Lung (tissue), 12 donors: ENCODE data around the gene NCAPG. TPM values are rescaled to one million over a fixed set of nuclear protein-coding genes. Genes with fewer than 3 reads are reported as not detected.

ENCODE experiments used
- ATAC-seq: fragments of 200-7000 bp; cut with Tn5 transposase; one replicate; pipeline ENCODE4 v1.9.1; 2020; ENCODE audit warnings: moderate number of reproducible peaks; ENCODE audit not compliant: insufficient read depth, low FRiP score
- DNase-seq, 3 donors: peaks; one replicate each; pipeline ENCODE4 v3.0.0-alpha.2; 2013 to 2017
- H3K27ac ChIP-seq, 2 donors: one replicate each; pipeline ENCODE4 v1.5.1; 2013; ENCODE audit warnings: mild to moderate bottlenecking in 2 of 2, moderate library complexity in 2 of 2, control low read depth in 1 of 2, inconsistent platforms in 1 of 2, low read depth in 1 of 2, low read length in 1 of 2
- H3K27me3 ChIP-seq, 3 donors: one replicate each; pipeline ENCODE4 v1.5.1; 2013; ENCODE audit warnings: low read length in 2 of 3; ENCODE audit not compliant: control insufficient read depth in 3 of 3, insufficient read depth in 3 of 3
- H3K36me3 ChIP-seq, 4 donors: one replicate each; pipeline ENCODE4 v1.5.1; 2013; ENCODE audit warnings: low read length in 4 of 4, mild to moderate bottlenecking in 1 of 4, moderate library complexity in 1 of 4; ENCODE audit not compliant: control insufficient read depth in 4 of 4, insufficient read depth in 4 of 4
- H3K4me1 ChIP-seq, 5 donors: one replicate each; pipeline ENCODE4 v1.5.1; 2013; ENCODE audit warnings: low read length in 5 of 5, mild to moderate bottlenecking in 2 of 5, moderate library complexity in 1 of 5; ENCODE audit not compliant: control insufficient read depth in 5 of 5, insufficient read depth in 5 of 5
- H3K4me3 ChIP-seq: one replicate; pipeline ENCODE4 v1.5.1; 2013; ENCODE audit warnings: mild to moderate bottlenecking, control low read depth, moderate library complexity
- H3K9ac ChIP-seq, 2 donors: one replicate each; pipeline ENCODE4 v1.5.1; 2013; ENCODE audit warnings: low read length in 2 of 2, control low read depth in 1 of 2; ENCODE audit not compliant: insufficient read depth in 1 of 2
- H3K9me3 ChIP-seq, 4 donors: one replicate each; pipeline ENCODE4 v1.5.1; 2013; ENCODE audit warnings: low read length in 3 of 4, mild to moderate bottlenecking in 1 of 4, moderate library complexity in 1 of 4; ENCODE audit not compliant: control insufficient read depth in 4 of 4, insufficient read depth in 3 of 4
- CTCF ChIP-seq: IDR thresholded peaks from 2 replicates; pipeline ENCODE4 v1.5.1; 2012; ENCODE audit warnings: mild to moderate bottlenecking; ENCODE audit errors: control extremely low read depth, extremely low read depth
- WGBS, 2 donors: extraction: QIAGEN DNeasy Blood & Tissue Kit; methylation state at CpG; one replicate each; pipeline ENCODE4 v1.1.7; 2013; 5-methylcytosine and 5-hydroxymethylcytosine counted together
- polyA plus RNA-seq, 2 donors: library from polyadenylated mRNA; stranded (reverse); fragments of 200-250 nt; gene quantifications; one replicate each; pipeline ENCODE4 v1.2.1, GENCODE V29; 2013
- total RNA-seq, 2 donors: library from RNA; depleted of rRNA in 1 of 2; stranded (reverse); fragments of >200 nt in 1 of 2; gene quantifications; one replicate each; pipeline ENCODE4 v1.2.1, GENCODE V29; 2014 to 2021
- donor health status: control.
- donor health status: control.
- donor health status: Bipolar disorder and iron deficiency.
- donor health status: healthy.
- donor health status: DM: yes; HTN: yes; CAD: no.

NCAPG gene
- total and polyA plus RNA-seq, 4 donors = 0.73 to 6.0 (median 1.2) TPM

GRCh38 chr4:17876943-17877342, 66.2 kb downstream of the NCAPG start:
- DNase-seq (no peak), ATAC-seq (no peak)
- Histone ChIP-seq H3K36me3 (no peaks in the 10 kb centered on the region), H3K4me3 (no peak overlapping the region), H3K9ac (no peak overlapping the region), H3K27me3 (no peaks in the 10 kb centered on the region), H3K9me3 (no peaks in the 10 kb centered on the region), H3K27ac (no peak overlapping the region), H3K4me1 (no peaks in the 10 kb centered on the region)
- 97 to 99% methylated on average over 4 of the region's 4 CpGs for WGBS, 2 donors
- TF ChIP-seq CTCF = no peak

GRCh38 chr4:17877661-17878060, 66.9 kb downstream of the NCAPG start:
- H3K9ac ChIP-seq = no peak overlapping the region
- no peak overlapping the region for H3K27ac ChIP-seq
- no peak for TF ChIP-seq CTCF
- no peaks in the 10 kb centered on the region for H3K4me1 ChIP-seq
- no peaks in the 10 kb centered on the region for H3K9me3 ChIP-seq
- no peaks in the 10 kb centered on the region for H3K27me3 ChIP-seq
- no peaks in the 10 kb centered on the region for H3K36me3 ChIP-seq
- ATAC-seq (no peak), DNase-seq (no peak)
- no peak overlapping the region for H3K4me3 ChIP-seq
- WGBS, 2 donors = 88% methylated on average over 5 of the region's 5 CpGs

- WGBS, 2 donors = 96 to 99% methylated on average over 2 of the region's 2 CpGs
- no peak for TF ChIP-seq CTCF
- no peak for ATAC-seq
- H3K9ac ChIP-seq = no peak overlapping the region
- no peak for DNase-seq
- H3K27ac ChIP-seq = no peak overlapping the region
- no peaks in the 10 kb centered on the region for H3K27me3 ChIP-seq
- no peaks in the 10 kb centered on the region for H3K4me1 ChIP-seq
- no peak overlapping the region for H3K4me3 ChIP-seq
- H3K36me3 ChIP-seq = peaks cover 0 to 11% (median 5%) of the 10 kb centered on the region in 4 donors
- no peaks in the 10 kb centered on the region for H3K9me3 ChIP-seq
These were observed 73.3 kb downstream of the NCAPG start for GRCh38 chr4:17884063-17884462.

- no peaks in the 10 kb centered on the region for H3K27me3 ChIP-seq
- DNase-seq = no peak
- H3K4me1 ChIP-seq = no peaks in the 10 kb centered on the region
- TF ChIP-seq CTCF = no peak
- no peaks in the 10 kb centered on the region for H3K9me3 ChIP-seq
- no peak overlapping the region for H3K9ac ChIP-seq
- ATAC-seq = no peak
- H3K27ac ChIP-seq = no peak overlapping the region
- peaks cover 0 to 11% (median 5%) of the 10 kb centered on the region in 4 donors for H3K36me3 ChIP-seq
- no peak overlapping the region for H3K4me3 ChIP-seq
- 93 to 97% methylated on average over 2 of the region's 2 CpGs for WGBS, 2 donors
These were observed 73.7 kb downstream of the NCAPG start for GRCh38 chr4:17884511-17884910.
